ENCODE data around the gene DHRSX. TPM values are rescaled to one million over a fixed set of nuclear protein-coding genes. Genes with fewer than 3 reads are reported as not detected.

DHRSX gene
- total RNA-seq, 1 donor from 2014 or later = 30.4 TPM

- no peaks in the 10 kb centered on the region for H3K4me1 ChIP-seq (ENCODE audit: insufficient read depth, low read length)
- peaks cover 5% of the 10 kb centered on the region for H4K20me1 ChIP-seq (ENCODE audit: insufficient read depth, low read length)
- DNase-seq (ENCODE audit: low read depth) = no peak
- TF ChIP-seq EZH2 (IDR thresholded peaks at IDR 0.05; ENCODE audit: insufficient read depth, low read length) = no peak
- TF ChIP-seq, protein P1, sequence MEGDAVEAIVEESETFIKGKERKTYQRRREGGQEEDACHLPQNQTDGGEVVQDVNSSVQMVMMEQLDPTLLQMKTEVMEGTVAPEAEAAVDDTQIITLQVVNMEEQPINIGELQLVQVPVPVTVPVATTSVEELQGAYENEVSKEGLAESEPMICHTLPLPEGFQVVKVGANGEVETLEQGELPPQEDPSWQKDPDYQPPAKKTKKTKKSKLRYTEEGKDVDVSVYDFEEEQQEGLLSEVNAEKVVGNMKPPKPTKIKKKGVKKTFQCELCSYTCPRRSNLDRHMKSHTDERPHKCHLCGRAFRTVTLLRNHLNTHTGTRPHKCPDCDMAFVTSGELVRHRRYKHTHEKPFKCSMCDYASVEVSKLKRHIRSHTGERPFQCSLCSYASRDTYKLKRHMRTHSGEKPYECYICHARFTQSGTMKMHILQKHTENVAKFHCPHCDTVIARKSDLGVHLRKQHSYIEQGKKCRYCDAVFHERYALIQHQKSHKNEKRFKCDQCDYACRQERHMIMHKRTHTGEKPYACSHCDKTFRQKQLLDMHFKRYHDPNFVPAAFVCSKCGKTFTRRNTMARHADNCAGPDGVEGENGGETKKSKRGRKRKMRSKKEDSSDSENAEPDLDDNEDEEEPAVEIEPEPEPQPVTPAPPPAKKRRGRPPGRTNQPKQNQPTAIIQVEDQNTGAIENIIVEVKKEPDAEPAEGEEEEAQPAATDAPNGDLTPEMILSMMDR (IDR thresholded peaks at IDR 0.05; ENCODE audit: insufficient read depth, low read depth, low read length) = no peak
- no peaks in the 10 kb centered on the region for H3K79me2 ChIP-seq (ENCODE audit: insufficient read depth, low read length)
- H3K4me2 ChIP-seq (ENCODE audit: low read length) = no peak overlapping the region
- no peak overlapping the region for H3K27ac Mint-ChIP-seq (ENCODE audit: unreplicated experiment)
- H3K27me3 ChIP-seq (ENCODE audit: insufficient read depth, low read length) = no peaks in the 10 kb centered on the region
- no peaks in the 10 kb centered on the region for H3K36me3 ChIP-seq (ENCODE audit: insufficient read depth, low read length)
- H3K9me3 Mint-ChIP-seq (ENCODE audit: unreplicated experiment) = peaks cover 4% of the 10 kb centered on the region
- peaks cover 19% of the 10 kb centered on the region for H3K36me3 Mint-ChIP-seq (ENCODE audit: low read depth, unreplicated experiment)
- no peaks in the 10 kb centered on the region for H3K27me3 Mint-ChIP-seq (ENCODE audit: low read depth, unreplicated experiment)
- no peak overlapping the region for H2AFZ ChIP-seq (ENCODE audit: low read depth, low read length)
- no peak for FAIRE-seq
- H3K27ac ChIP-seq (ENCODE audit: low read depth, low read length) = no peak overlapping the region
- no peak overlapping the region for H3K4me3 ChIP-seq (ENCODE audit: insufficient read depth, low read depth, low read length)
- H3K9ac ChIP-seq (ENCODE audit: low read length) = no peak overlapping the region
- H3K4me1 Mint-ChIP-seq (ENCODE audit: low read depth, unreplicated experiment) = peaks cover 6% of the 10 kb centered on the region
- H3K4me3 Mint-ChIP-seq (ENCODE audit: unreplicated experiment) = no peak overlapping the region
- H3K9me3 ChIP-seq (ENCODE audit: insufficient read depth, low read depth, low read length) = no peaks in the 10 kb centered on the region
Measured at GRCh38 chrX:2237976-2238375, 262.8 kb downstream of the DHRSX start.

GRCh38 chrX:2231570-2232192 is 269.1 kb downstream of the DHRSX start:
- Histone ChIP-seq H3K27ac (ENCODE audit: low read depth, low read length) (no peak overlapping the region), H3K4me3 (ENCODE audit: insufficient read depth, low read depth, low read length) (no peak overlapping the region), H3K4me2 (ENCODE audit: low read length) (no peak overlapping the region), H3K4me1 (ENCODE audit: insufficient read depth, low read length) (no peaks in the 10 kb centered on the region), H3K36me3 (ENCODE audit: insufficient read depth, low read length) (no peaks in the 10 kb centered on the region), H2AFZ (ENCODE audit: low read depth, low read length) (no peak overlapping the region), H3K9me3 (ENCODE audit: insufficient read depth, low read depth, low read length) (no peaks in the 10 kb centered on the region), H3K27me3 (ENCODE audit: insufficient read depth, low read length) (no peaks in the 10 kb centered on the region), H3K9ac (ENCODE audit: low read length) (no peak overlapping the region), H3K79me2 (ENCODE audit: insufficient read depth, low read length) (no peaks in the 10 kb centered on the region), H4K20me1 (ENCODE audit: insufficient read depth, low read length) (peaks cover 5% of the 10 kb centered on the region)
- H3K27ac Mint-ChIP-seq (ENCODE audit: unreplicated experiment) = no peak overlapping the region
- TF ChIP-seq, protein P1 (IDR thresholded peaks at IDR 0.05; ENCODE audit: insufficient read depth, low read depth, low read length) = no peak
- TF ChIP-seq EZH2 (IDR thresholded peaks at IDR 0.05; ENCODE audit: insufficient read depth, low read length) = no peak
- H3K4me1 Mint-ChIP-seq (ENCODE audit: low read depth, unreplicated experiment) = peaks cover 16% of the 10 kb centered on the region
- FAIRE-seq = no peak
- H3K9me3 Mint-ChIP-seq (ENCODE audit: unreplicated experiment) = peaks cover 7% of the 10 kb centered on the region
- H3K36me3 Mint-ChIP-seq (ENCODE audit: low read depth, unreplicated experiment) = peaks cover 13% of the 10 kb centered on the region
- H3K4me3 Mint-ChIP-seq (ENCODE audit: unreplicated experiment) = no peak overlapping the region
- no peaks in the 10 kb centered on the region for H3K27me3 Mint-ChIP-seq (ENCODE audit: low read depth, unreplicated experiment)
- DNase-seq (ENCODE audit: low read depth) = no peak

GRCh38 chrX:2230457-2230856 is 270.3 kb downstream of the DHRSX start:
- Histone ChIP-seq H2AFZ (ENCODE audit: low read depth, low read length) (no peak overlapping the region), H3K9me3 (ENCODE audit: insufficient read depth, low read depth, low read length) (no peaks in the 10 kb centered on the region), H3K4me1 (ENCODE audit: insufficient read depth, low read length) (no peaks in the 10 kb centered on the region), H3K27ac (ENCODE audit: low read depth, low read length) (no peak overlapping the region), H3K79me2 (ENCODE audit: insufficient read depth, low read length) (no peaks in the 10 kb centered on the region), H3K4me2 (ENCODE audit: low read length) (no peak overlapping the region), H4K20me1 (ENCODE audit: insufficient read depth, low read length) (peaks cover 5% of the 10 kb centered on the region), H3K4me3 (ENCODE audit: insufficient read depth, low read depth, low read length) (no peak overlapping the region), H3K36me3 (ENCODE audit: insufficient read depth, low read length) (no peaks in the 10 kb centered on the region), H3K9ac (ENCODE audit: low read length) (no peak overlapping the region), H3K27me3 (ENCODE audit: insufficient read depth, low read length) (no peaks in the 10 kb centered on the region)
- TF ChIP-seq, protein P1 (IDR thresholded peaks at IDR 0.05; ENCODE audit: insufficient read depth, low read depth, low read length) = no peak
- no peak for TF ChIP-seq EZH2 (IDR thresholded peaks at IDR 0.05; ENCODE audit: insufficient read depth, low read length)
- no peak overlapping the region for H3K27ac Mint-ChIP-seq (ENCODE audit: unreplicated experiment)
- FAIRE-seq (no peak), DNase-seq (ENCODE audit: low read depth) (no peak)
- H3K4me3 Mint-ChIP-seq (ENCODE audit: unreplicated experiment) = no peak overlapping the region
- H3K27me3 Mint-ChIP-seq (ENCODE audit: low read depth, unreplicated experiment) = no peaks in the 10 kb centered on the region
- H3K9me3 Mint-ChIP-seq (ENCODE audit: unreplicated experiment) = peaks cover 7% of the 10 kb centered on the region
- H3K4me1 Mint-ChIP-seq (ENCODE audit: low read depth, unreplicated experiment) = peaks cover 16% of the 10 kb centered on the region
- H3K36me3 Mint-ChIP-seq (ENCODE audit: low read depth, unreplicated experiment) = peaks cover 18% of the 10 kb centered on the region
